Measurements from ENCODE around the gene MGAT4A. TPM values are rescaled to one million over a fixed set of nuclear protein-coding genes. Genes with fewer than 3 reads are reported as not detected.

The MGAT4A gene
- total and polyA plus RNA-seq, 8 donors = 14.1 to 72.1 (median 56.7) TPM

DNA sequence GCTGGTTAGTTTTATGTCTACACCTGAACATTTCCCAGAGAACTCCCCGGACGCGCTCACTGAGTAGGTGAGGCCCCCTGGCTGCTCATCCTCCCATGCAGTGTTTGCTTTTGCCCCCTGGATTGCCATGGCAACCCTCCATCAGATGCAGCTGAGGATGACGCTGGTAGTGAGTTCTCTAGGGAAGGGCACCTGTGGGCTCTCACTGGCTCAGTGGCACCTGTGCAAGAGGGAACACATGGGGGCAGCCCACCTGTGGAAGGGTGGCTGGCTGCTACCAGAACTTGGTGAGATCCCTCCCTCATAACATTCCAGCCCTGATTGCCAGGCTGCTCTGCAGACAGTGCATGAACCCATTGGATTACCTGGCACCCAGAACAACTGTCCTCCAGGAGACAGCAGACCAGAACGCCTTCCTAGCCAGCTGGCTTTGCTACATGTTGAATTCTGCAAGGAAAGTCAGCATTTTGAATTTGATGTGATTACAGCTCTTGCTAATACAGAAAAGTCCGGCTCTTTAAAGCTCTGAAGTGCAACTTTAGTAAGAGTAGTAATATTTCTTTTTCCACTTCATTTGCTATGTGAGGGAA lies 144.3 kb downstream of the MGAT4A start:
- ATAC-seq (no peak), FAIRE-seq (no peak), DNase-seq (no peak)
- H3K4me3 ChIP-seq = no peak overlapping the region
- no peak overlapping the region for H3K27ac ChIP-seq
- peaks cover 0 to 10% (median 0%) of the 10 kb centered on the region in 3 donors for H3K36me3 ChIP-seq
- no peaks in the 10 kb centered on the region for H3K27me3 ChIP-seq
- TF ChIP-seq, protein P1, sequence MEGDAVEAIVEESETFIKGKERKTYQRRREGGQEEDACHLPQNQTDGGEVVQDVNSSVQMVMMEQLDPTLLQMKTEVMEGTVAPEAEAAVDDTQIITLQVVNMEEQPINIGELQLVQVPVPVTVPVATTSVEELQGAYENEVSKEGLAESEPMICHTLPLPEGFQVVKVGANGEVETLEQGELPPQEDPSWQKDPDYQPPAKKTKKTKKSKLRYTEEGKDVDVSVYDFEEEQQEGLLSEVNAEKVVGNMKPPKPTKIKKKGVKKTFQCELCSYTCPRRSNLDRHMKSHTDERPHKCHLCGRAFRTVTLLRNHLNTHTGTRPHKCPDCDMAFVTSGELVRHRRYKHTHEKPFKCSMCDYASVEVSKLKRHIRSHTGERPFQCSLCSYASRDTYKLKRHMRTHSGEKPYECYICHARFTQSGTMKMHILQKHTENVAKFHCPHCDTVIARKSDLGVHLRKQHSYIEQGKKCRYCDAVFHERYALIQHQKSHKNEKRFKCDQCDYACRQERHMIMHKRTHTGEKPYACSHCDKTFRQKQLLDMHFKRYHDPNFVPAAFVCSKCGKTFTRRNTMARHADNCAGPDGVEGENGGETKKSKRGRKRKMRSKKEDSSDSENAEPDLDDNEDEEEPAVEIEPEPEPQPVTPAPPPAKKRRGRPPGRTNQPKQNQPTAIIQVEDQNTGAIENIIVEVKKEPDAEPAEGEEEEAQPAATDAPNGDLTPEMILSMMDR (IDR thresholded peaks at IDR 0.05) = no peak
- 90 to 94% methylated on average over 6 of the region's 6 CpGs for WGBS, 2 donors
- H3K4me1 ChIP-seq = no peaks in the 10 kb centered on the region
- intact Hi-C loops (cut with DNase I) = no loop called here
- no peaks in the 10 kb centered on the region for H3K9me3 ChIP-seq

DNA sequence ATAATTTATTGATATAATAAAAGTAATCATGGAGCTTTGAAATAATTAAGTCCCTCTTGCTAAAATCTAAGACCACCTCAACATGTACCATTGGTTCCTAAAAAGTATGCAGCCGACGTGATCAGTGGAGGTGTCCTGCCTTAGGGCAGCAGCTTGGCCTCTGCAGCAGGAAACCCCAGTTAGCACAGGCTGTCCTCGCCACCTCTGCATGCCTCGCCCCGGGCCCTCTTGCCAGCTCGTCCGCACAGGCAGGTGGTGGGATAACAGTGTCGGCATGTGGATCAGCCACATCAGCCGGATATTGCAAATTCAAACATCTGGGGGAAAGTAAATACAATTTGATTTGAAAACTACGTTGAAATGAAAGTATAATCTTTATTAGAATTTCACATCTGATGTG lies 145.5 kb downstream of the MGAT4A start:
- 90 to 92% methylated on average over 10 of the region's 10 CpGs for WGBS, 2 donors
- FAIRE-seq (no peak), DNase-seq (no peak), ATAC-seq (no peak)
- H3K9me3 ChIP-seq = no peaks in the 10 kb centered on the region
- H3K27ac ChIP-seq = no peak overlapping the region
- no peak overlapping the region for H3K4me3 ChIP-seq
- H3K36me3 ChIP-seq = peaks cover 0 to 10% (median 0%) of the 10 kb centered on the region in 3 donors
- H3K4me1 ChIP-seq = no peaks in the 10 kb centered on the region
- TF ChIP-seq, protein P1 (IDR thresholded peaks at IDR 0.05) = no peak
- H3K27me3 ChIP-seq = no peaks in the 10 kb centered on the region
- intact Hi-C loops (cut with DNase I) = no loop called here

DNA sequence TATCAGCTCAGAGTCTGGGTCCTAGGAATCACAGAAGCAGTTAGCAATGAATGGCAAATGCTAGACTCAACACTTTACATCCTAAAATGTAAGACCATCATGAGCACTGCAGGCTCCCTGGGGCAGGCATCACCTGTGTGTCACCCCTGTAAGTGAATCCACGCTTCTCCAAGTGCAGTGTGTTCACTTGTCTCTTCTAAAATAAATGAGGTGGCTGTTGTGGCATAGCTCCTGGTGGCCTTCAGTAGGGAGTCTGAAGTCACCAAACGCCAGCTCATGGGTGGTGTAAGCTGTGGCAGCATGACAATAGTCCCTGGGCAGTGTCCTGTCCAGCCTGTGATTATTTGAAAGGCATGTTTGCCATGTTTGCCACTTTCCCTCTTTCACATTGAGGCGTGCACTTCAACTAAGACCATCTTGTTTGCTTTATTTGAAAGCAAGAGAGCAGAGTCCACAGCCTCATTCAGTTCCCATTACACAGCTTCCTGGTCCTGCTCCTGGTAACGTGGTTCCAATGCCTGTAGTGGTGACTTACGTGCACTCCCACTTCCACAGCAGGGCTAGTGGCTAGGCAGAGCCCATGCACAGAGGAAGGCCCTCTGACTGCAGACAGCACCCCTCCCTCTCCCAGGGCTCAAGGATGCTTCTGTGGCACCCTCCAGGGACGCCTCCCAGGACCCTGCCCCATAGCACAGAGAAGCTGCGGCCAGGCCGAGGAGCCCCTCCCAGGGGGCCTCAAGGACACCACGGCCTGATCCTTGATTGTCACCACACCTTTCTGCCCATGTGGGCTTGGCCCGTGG lies 146.9 kb downstream of the MGAT4A start:
- intact Hi-C loops (cut with DNase I) = no loop called here
- DNase-seq (no peak), FAIRE-seq (no peak), ATAC-seq (peak in 2 of 4 donors; percentile 60 to 81)
- H3K27me3 ChIP-seq = no peaks in the 10 kb centered on the region
- H3K4me1 ChIP-seq = no peaks in the 10 kb centered on the region
- H3K4me3 ChIP-seq = no peak overlapping the region
- 83 to 87% methylated on average over 10 of the region's 10 CpGs for WGBS, 2 donors
- peaks cover 0 to 10% (median 0%) of the 10 kb centered on the region in 3 donors for H3K36me3 ChIP-seq
- TF ChIP-seq, protein P1 (IDR thresholded peaks at IDR 0.05) = no peak
- no peak overlapping the region for H3K27ac ChIP-seq
- H3K9me3 ChIP-seq = no peaks in the 10 kb centered on the region

DNA sequence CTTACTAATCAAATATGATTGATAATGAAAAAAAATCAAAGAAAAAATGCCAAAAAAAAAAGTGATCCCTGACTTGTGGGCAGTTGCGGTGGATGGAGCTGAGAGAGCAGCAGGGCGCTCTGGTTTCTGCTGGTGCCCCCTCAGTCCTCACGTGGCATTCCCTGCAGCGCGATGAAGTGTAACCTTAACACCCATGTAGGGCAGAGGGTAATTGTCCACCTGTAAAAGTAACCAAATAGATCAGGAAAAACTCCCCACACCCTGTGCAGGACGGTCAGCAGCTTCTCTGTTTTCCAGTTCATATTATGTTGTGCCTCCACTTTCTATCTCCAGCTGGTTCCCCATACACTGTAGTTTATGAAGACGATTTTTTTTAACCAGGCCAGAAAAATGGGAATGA lies 147.7 kb downstream of the MGAT4A start:
- no peaks in the 10 kb centered on the region for H3K27me3 ChIP-seq
- FAIRE-seq (no peak), DNase-seq (no peak), ATAC-seq (no peak)
- no peak overlapping the region for H3K4me3 ChIP-seq
- H3K36me3 ChIP-seq = peaks cover 0 to 10% (median 0%) of the 10 kb centered on the region in 3 donors
- intact Hi-C loops (cut with DNase I) = no loop called here
- no peaks in the 10 kb centered on the region for H3K9me3 ChIP-seq
- no peaks in the 10 kb centered on the region for H3K4me1 ChIP-seq
- TF ChIP-seq, protein P1 (IDR thresholded peaks at IDR 0.05) = no peak
- 90 to 96% methylated on average over 7 of the region's 7 CpGs for WGBS, 2 donors
- no peak overlapping the region for H3K27ac ChIP-seq

DNA sequence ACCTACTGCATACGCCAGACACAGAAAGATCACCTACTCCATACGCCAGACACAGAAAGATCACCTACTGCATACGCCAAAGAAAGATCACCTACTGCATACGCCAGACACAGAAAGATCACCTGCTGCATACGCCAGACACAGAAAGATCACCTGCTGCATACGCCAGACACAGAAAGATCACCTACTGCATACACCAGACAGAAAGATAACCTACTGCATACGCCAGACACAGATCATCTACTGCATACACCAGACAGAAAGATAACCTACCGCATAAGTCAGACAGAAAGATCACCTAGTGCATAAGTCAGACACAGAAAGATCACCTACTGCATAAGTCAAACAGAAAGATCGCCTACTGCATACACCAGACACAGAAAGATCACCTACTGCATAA lies 148.4 kb downstream of the MGAT4A start:
- DNase-seq (no peak), ATAC-seq (no peak), FAIRE-seq (no peak)
- peaks cover 0 to 10% (median 0%) of the 10 kb centered on the region in 3 donors for H3K36me3 ChIP-seq
- no peak overlapping the region for H3K27ac ChIP-seq
- no peaks in the 10 kb centered on the region for H3K4me1 ChIP-seq
- TF ChIP-seq, protein P1 (IDR thresholded peaks at IDR 0.05) = no peak
- 90 to 91% methylated on average over 9 of the region's 9 CpGs for WGBS, 2 donors
- H3K27me3 ChIP-seq = no peaks in the 10 kb centered on the region
- intact Hi-C loops (cut with DNase I) = no loop called here
- H3K4me3 ChIP-seq = no peak overlapping the region
- H3K9me3 ChIP-seq = no peaks in the 10 kb centered on the region
